OCI-M1 (cell line): ENCODE data around the gene S100A2.
"Not testable (repeated sequence)": the region's sequence is repeated elsewhere in the genome, so short reads cannot be mapped to it uniquely, and the experiment has no call there.

Source experiments
- DNase-seq: peaks from one replicate; lab custom pipeline; 2025; lab: John Stamatoyannopoulos, UW

The S100A2 gene

GRCh38 chr1:153532769-153533599 is 32.7 kb downstream of the S100A2 start:
- peak; percentile 92 for DNase-seq

GRCh38 chr1:153532181-153532580 is 33.5 kb downstream of the S100A2 start:
- peak; percentile 32 for DNase-seq

GRCh38 chr1:153531638-153532037 is 34.0 kb downstream of the S100A2 start:
- DNase-seq = no peak

GRCh38 chr1:153527683-153528040 is 38.0 kb downstream of the S100A2 start:
- DNase-seq = no peak

- no peak for DNase-seq
Observed at GRCh38 chr1:153527023-153527682, 38.5 kb downstream of the S100A2 start.

GRCh38 chr1:153526132-153526543 is 39.5 kb downstream of the S100A2 start:
- DNase-seq = peak; percentile 75

GRCh38 chr1:153525088-153525728 is 40.4 kb downstream of the S100A2 start:
- DNase-seq = no peak

GRCh38 chr1:153522353-153523048 is 43.1 kb downstream of the S100A2 start:
- not testable (repeated sequence) for DNase-seq

- not testable (repeated sequence) for DNase-seq
Observed at GRCh38 chr1:153521808-153522207, 43.8 kb downstream of the S100A2 start.

- no peak for DNase-seq
Observed at GRCh38 chr1:153520818-153521476, 44.7 kb downstream of the S100A2 start.

- DNase-seq = not testable (repeated sequence)
Observed at GRCh38 chr1:153520137-153520691, 45.4 kb downstream of the S100A2 start.

GRCh38 chr1:153519242-153519641 is 46.4 kb downstream of the S100A2 start:
- no peak for DNase-seq

GRCh38 chr1:153515504-153516394 is 49.9 kb downstream of the S100A2 start:
- peak; percentile 68 for DNase-seq

GRCh38 chr1:153513666-153514065 is 52.0 kb downstream of the S100A2 start:
- DNase-seq = no peak

- DNase-seq = no peak
Observed at GRCh38 chr1:153513023-153513422, 52.6 kb downstream of the S100A2 start.
